ENCODE results near the gene FGD4.

The FGD4 gene

GRCh38 chr12:32535288-32535999, 136.1 kb downstream of the FGD4 start:
- no peak for TF ChIP-seq CTCF (IDR thresholded peaks at IDR 0.05; ENCODE audit: extremely low read depth, missing control alignments)
- DNase-seq (ENCODE audit: low spot score) = no peak

GRCh38 chr12:32536000-32536345, 136.6 kb downstream of the FGD4 start:
- no peak for DNase-seq (ENCODE audit: low spot score)
- no peak for TF ChIP-seq CTCF (IDR thresholded peaks at IDR 0.05; ENCODE audit: extremely low read depth, missing control alignments)

GRCh38 chr12:32541754-32542374, 142.5 kb downstream of the FGD4 start:
- no peak for TF ChIP-seq CTCF (IDR thresholded peaks at IDR 0.05; ENCODE audit: extremely low read depth, missing control alignments)

GRCh38 chr12:32542428-32543229, 143.3 kb downstream of the FGD4 start:
- TF ChIP-seq CTCF (IDR thresholded peaks at IDR 0.05; ENCODE audit: extremely low read depth, missing control alignments) = no peak
- DNase-seq (ENCODE audit: low spot score) = no peak

More at GRCh38 chr12:32541754-32542374, 142.5 kb downstream of the FGD4 start:
- no peak for DNase-seq (ENCODE audit: low spot score)

GRCh38 chr12:32544893-32545292, 145.5 kb downstream of the FGD4 start:
- TF ChIP-seq CTCF (IDR thresholded peaks at IDR 0.05; ENCODE audit: extremely low read depth, missing control alignments) = no peak
- no peak for DNase-seq (ENCODE audit: low spot score)

GRCh38 chr12:32545413-32545980, 146.1 kb downstream of the FGD4 start:
- no peak for DNase-seq (ENCODE audit: low spot score)
- no peak for TF ChIP-seq CTCF (IDR thresholded peaks at IDR 0.05; ENCODE audit: extremely low read depth, missing control alignments)

- TF ChIP-seq CTCF (IDR thresholded peaks at IDR 0.05; ENCODE audit: extremely low read depth, missing control alignments) = no peak
- DNase-seq (ENCODE audit: low spot score) = no peak
These were observed 146.9 kb downstream of the FGD4 start for GRCh38 chr12:32546272-32546671.

Measured in GM20000 (cell line).